DMS114 treated with DMSO at 0.1 percent for 48 hours (cell line): ENCODE results near the gene PLRG1.

Experiments
- DNase-seq: peaks from one replicate; lab custom pipeline; 2025; ENCODE audit not compliant: unreplicated experiment; lab: John Stamatoyannopoulos, UW

The PLRG1 gene

DNA sequence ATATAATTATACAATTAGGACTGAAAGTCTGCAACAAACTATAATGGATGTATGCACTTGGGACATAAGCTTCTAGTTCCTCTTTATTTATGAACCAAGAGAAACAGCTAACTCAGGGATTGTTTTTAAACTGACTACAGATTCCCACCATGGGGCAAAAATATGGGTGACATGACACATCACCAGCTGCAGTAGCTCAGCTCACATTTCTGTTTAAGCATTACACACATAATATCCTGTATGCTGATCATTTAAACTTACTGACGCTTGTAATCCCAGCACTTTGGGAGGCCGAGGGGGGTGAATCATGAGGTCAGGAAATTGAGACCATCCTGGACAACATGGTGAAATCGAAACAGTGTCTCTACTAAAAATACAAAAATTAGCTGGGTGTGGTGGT is 24.1 kb upstream of the PLRG1 start:
- DNase-seq, result no peak

GRCh38 chr4:154573190-154573870 is 23.1 kb upstream of the PLRG1 start:
- no peak for DNase-seq

GRCh38 chr4:154569584-154569983 is 19.4 kb upstream of the PLRG1 start:
- DNase-seq, result no peak

DNA sequence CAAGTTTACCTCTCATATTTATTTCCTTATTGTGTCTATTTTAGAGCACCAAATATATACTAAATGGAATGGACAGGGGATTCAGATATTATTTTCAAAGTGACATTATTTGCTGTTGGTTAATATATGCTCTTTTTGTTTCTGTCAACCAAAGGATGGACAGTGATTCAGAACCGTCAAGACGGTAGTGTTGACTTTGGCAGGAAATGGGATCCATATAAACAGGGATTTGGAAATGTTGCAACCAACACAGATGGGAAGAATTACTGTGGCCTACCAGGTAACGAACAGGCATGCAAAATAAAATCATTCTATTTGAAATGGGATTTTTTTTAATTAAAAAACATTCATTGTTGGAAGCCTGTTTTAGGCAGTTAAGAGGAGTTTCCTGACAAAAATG is 18.8 kb upstream of the PLRG1 start:
- DNase-seq, result no peak

DNA sequence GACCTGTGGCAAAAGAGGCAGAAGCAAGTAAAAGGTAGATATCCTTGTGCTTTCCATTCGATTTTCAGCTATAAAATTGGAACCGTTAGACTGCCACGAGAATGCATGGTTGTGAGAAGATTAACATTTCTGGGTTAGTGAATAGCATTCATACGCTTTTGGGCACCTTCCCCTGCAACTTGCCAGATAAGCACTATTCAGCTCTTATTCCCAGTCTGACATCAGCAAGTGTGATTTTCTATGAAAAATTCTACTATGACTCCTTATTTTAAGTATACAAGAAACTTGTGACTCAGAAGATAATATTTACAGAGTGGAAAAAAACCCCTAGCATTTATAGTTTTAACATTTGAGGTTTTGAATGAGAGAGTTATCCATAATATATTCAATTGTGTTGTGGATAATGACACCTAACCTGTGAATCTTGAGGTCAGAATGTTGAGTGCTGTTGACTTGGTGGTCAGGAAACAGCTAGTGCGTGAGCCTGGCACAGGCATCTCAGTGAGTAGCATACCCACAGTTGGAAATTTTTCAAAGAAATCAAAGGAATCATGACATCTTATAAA is 16.5 kb upstream of the PLRG1 start:
- DNase-seq, result no peak

DNA sequence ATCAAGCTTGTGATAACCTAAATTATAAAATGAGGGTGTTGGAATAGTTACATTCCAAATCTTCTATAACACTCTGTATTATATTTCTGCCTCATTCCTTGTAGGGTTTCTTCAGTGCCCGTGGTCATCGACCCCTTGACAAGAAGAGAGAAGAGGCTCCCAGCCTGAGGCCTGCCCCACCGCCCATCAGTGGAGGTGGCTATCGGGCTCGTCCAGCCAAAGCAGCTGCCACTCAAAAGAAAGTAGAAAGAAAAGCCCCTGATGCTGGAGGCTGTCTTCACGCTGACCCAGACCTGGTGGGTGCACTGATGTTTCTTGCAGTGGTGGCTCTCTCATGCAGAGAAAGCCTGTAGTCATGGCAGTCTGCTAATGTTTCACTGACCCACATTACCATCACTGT is 15.5 kb upstream of the PLRG1 start:
- no peak for DNase-seq

DNA sequence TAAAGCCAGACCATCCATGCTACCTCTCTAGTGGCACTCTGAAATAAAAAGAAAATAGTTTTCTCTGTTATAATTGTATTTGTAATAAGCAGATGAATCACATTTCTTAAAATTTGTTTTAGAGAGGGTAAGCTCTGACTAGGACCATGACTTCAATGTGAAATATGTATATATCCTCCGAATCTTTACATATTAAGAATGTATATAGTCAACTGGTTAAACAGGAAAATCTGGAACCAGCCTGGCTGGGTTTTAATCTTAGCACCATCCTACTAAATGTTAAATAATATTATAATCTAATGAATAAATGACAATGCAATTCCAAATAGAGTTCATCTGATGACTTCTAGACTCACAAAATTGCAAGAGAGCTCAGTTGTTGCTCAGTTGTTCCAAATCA is 14.1 kb upstream of the PLRG1 start:
- DNase-seq, result no peak

GRCh38 chr4:154562697-154563254 is 12.6 kb upstream of the PLRG1 start, which contains the start of gene FGB:
TSS of gene FGB (plus strand) at chr4:154563011. CDS start at chr4:154563019, 8 bp downstream.
- DNase-seq, result no peak

- no peak for DNase-seq
These were observed 10.6 kb upstream of the PLRG1 start for GRCh38 chr4:154560824-154561231.

DNA sequence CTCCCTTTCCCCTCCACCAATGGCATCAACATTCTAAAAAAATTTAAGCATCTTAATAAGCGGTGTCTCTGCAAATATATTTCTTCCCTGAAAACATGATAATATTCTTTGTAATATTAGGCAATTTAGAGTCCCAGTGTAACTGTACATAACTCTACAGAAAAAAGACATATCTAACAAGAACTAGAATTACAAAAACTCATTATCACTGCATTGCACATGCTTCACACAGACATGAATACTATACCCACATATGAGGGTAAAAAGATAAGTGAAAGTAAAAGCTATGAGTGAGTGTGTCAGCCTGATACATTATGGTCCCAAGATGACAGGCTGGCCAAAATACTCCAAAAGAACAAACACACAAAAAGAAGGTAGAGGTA is 10.2 kb upstream of the PLRG1 start:
- no peak for DNase-seq

- DNase-seq, result peak; percentile 16
These were observed 9.6 kb upstream of the PLRG1 start for GRCh38 chr4:154559494-154560418.

GRCh38 chr4:154559141-154559493 is 8.9 kb upstream of the PLRG1 start:
- DNase-seq, result no peak

DNA sequence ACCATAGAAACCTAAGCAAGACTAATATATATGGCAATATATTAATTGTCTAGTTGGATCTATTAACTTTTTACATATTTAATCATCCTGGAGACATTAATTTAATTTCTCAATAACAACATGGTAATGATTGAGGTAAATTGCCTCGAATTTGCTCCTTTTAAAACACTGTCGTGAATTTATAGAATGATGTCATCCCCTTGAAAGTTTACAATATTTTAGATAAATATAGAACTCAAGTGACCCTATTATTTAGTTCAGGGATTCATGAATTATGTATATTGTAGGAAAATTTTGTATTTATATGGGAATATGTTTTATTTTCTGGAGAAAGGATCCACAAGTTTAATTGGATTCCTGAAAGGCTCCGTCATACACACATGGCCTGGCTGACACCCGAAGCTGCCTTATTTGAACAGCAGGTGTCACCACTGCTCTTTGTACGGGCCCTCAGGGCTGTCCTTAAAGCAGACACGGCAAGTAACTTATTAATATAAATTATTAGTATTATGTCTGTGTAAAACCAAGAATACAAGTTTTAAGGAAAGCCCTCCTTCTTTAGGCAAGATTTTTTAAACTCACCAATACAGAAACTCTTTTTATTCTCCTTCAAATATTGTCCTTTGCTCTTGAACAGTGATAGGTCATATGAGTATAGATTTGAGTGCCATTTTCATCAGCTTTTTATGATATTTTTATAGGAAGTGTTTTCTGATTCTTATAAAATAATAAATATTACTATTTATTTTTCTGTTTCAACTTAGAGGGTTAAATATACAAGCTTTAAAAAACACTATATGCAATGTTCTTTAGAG is 1.9 kb upstream of the PLRG1 start:
- peak; percentile 41 for DNase-seq

DNA sequence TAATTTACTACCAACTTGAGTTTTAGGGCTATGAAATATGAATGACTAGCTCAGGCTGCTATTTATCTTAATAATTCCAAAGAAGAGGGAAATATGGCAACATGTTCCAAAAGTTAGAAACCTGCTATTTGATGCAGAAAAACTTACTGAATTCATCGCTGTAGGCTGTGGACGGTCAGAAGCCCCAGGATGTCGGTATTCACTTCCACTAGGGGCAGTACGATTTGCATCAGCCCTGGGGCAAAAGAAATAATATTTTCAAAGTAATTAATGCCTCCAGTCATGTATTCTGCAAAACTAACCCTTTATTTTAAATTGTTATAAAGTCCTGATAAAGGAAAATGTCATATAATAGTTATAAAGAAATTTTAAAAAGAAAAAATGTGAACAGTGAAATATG is 4.5 kb downstream of the PLRG1 start:
- DNase-seq, result no peak

- no peak for DNase-seq
These were observed 7.8 kb downstream of the PLRG1 start for GRCh38 chr4:154542271-154542879.

DNA sequence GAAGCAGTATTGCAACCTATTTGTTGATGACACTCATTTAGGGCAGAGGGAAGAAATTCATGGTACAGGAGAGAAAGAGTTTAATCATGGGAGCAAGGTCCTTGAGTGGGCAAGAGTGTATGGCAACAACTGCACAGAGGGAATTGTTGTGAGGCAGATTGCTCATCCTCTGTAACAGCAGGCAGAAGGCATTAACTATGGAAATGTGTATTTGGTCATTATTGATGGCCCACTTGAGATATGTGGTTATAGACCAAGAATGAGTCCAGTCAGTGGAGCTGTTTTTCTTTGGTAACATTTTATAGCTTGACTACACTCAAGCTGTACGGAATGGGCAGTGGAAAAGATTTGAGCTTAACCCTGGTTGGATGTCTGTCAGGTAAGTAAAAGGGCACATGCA is 15.9 kb downstream of the PLRG1 start:
- no peak for DNase-seq

- no peak for DNase-seq
These were observed 20.3 kb downstream of the PLRG1 start for GRCh38 chr4:154529728-154530519.

- DNase-seq, result no peak
These were observed 21.3 kb downstream of the PLRG1 start for GRCh38 chr4:154528869-154529268.

DNA sequence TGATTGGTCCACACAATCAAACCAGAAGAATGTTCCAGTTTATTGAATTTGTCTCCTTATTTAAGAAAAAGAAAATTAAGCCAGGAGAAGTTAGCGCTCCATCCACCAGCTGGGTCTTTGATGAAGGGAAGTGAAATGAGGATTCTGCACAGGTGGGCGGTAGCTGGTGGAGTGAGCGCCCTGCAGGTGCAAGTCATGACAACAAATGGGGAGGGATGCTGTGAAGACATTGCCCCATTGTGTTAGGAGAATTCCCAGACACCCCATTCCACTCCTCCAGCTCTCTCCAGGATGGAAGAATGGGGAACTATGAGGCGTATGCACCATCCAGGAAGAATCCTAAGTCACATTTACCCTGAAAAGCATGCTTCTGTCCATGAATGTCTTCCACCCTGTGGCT is 22.9 kb downstream of the PLRG1 start:
- DNase-seq, result no peak

GRCh38 chr4:154526151-154526550 is 24.0 kb downstream of the PLRG1 start:
- DNase-seq, result no peak
